Suprapubic skin (tissue), 3 donors: ENCODE results near the gene ATL1.

Source experiments
- EP300 ChIP-seq: sonication (generic); formaldehyde crosslinking; IDR thresholded peaks from one replicate; pipeline ENCODE4 v1.6.1; 2017; ENCODE audit warnings: antibody characterized with exemption
- POLR2A ChIP-seq, 2 donors: fragments of 450-650 bp; IDR thresholded peaks; one replicate each; pipeline ENCODE4 v1.6.1; 2017; ENCODE audit warnings: antibody characterized with exemption in 2 of 2, mild to moderate bottlenecking in 2 of 2, moderate library complexity in 2 of 2
- TF ChIP-seq, protein P1 (sequence below), 2 donors: fragments of 200-600 bp in 1 of 2; fragments of 450-650 bp in 1 of 2; sonication (generic) in 1 of 2; IDR thresholded peaks; one replicate each; pipeline ENCODE4 v1.5.1; 2016 to 2019; ENCODE audit warnings: antibody characterized with exemption in 2 of 2, mild to moderate bottlenecking in 1 of 2, moderate library complexity in 1 of 2

DNA sequence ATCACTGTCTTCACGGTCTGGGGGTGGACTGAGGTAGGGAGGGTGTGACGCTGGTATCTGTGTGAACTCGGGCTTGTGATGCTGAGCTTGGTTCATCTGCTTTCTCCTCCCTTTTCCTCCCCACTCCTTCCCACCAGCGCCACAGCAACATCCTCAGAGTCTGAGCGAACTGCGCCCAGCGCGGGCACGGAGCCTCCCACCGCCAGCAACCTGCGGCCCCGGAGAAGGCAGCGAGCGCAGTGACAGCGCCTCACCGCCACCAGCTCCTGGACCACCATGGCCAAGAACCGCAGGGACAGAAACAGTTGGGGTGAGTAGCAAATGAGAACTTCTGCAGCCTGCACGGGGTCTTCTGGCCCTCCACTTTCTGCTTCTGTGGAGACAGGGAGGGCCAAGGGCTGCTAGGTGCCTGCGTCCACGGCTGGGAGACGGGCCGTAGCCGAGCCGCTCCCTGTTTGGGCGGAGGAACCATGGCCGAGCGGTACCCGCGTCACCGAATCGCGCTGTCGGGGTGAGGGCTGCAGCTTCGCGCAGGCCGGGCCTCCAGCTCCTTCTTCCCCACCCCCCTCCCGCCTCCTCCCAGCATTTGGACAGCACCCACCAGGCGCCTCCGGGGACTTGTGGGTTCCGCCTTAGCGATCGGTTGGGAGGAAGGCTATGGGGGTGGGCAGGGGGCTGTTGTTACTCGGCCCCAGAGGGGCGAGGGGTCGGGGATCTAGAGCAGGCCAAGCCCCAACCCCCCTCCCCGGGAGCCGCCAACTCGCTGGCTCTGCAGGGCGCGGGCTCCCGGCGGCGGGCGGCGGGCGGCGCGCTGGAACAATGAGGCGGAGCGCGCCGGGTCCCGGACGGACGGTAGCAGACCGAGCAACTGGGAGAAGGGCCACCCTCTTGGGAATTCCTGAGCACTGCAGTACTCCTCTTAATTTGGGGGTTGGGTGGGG is at the start of gene ATL1:
- TF ChIP-seq, protein P1, sequence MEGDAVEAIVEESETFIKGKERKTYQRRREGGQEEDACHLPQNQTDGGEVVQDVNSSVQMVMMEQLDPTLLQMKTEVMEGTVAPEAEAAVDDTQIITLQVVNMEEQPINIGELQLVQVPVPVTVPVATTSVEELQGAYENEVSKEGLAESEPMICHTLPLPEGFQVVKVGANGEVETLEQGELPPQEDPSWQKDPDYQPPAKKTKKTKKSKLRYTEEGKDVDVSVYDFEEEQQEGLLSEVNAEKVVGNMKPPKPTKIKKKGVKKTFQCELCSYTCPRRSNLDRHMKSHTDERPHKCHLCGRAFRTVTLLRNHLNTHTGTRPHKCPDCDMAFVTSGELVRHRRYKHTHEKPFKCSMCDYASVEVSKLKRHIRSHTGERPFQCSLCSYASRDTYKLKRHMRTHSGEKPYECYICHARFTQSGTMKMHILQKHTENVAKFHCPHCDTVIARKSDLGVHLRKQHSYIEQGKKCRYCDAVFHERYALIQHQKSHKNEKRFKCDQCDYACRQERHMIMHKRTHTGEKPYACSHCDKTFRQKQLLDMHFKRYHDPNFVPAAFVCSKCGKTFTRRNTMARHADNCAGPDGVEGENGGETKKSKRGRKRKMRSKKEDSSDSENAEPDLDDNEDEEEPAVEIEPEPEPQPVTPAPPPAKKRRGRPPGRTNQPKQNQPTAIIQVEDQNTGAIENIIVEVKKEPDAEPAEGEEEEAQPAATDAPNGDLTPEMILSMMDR (IDR thresholded peaks at IDR 0.05) = no peak
- TF ChIP-seq POLR2A (IDR thresholded peaks at IDR 0.05) (peak in 1 of 2 donors; percentile 22), EP300 (no peak)
